BE2C (cell line): ENCODE results near the gene RBMX2.

Source experiments
- DNase-seq: peaks from one replicate; pipeline ENCODE4 v3.0.0-alpha.2; 2020
- H3K27me3 ChIP-seq: fragments of 250-450 bp; sonication (Bioruptor Pico); 2 replicates; pipeline ENCODE4 v1.5.1; 2020; ENCODE audit warnings: mild to moderate bottlenecking
- H3K36me3 ChIP-seq: fragments of 250-450 bp; sonication (Bioruptor Pico); 2 replicates; pipeline ENCODE4 v1.5.1; 2020; ENCODE audit warnings: mild to moderate bottlenecking
- H3K4me1 ChIP-seq: fragments of 250-450 bp; sonication (Bioruptor Pico); 2 replicates; pipeline ENCODE4 v1.5.1; 2020
- H3K4me3 ChIP-seq: 2 replicates; pipeline ENCODE4 v1.5.1; 2011; ENCODE audit warnings: low read depth, low read length
- H3K9me3 ChIP-seq: fragments of 250-450 bp; sonication (Bioruptor Pico); 2 replicates; pipeline ENCODE4 v1.5.1; 2020
- CTCF ChIP-seq: IDR thresholded peaks from 2 replicates; pipeline ENCODE4 v1.5.1; 2012; ENCODE audit warnings: mild to moderate bottlenecking, low read depth, low read length

Gene RBMX2

GRCh38 chrX:130393451-130394074 is 8.2 kb upstream of the RBMX2 start:
- no peak overlapping the region for H3K4me3 ChIP-seq
- H3K36me3 ChIP-seq, result no peaks in the 10 kb centered on the region
- peak; percentile 73 for TF ChIP-seq CTCF
- H3K4me1 ChIP-seq, result no peaks in the 10 kb centered on the region
- no peaks in the 10 kb centered on the region for H3K9me3 ChIP-seq
- peak; percentile 47 for DNase-seq
- H3K27me3 ChIP-seq, result no peaks in the 10 kb centered on the region

GRCh38 chrX:130395341-130395740 is 6.4 kb upstream of the RBMX2 start:
- no peaks in the 10 kb centered on the region for H3K36me3 ChIP-seq
- DNase-seq, result no peak
- no peaks in the 10 kb centered on the region for H3K9me3 ChIP-seq
- no peaks in the 10 kb centered on the region for H3K27me3 ChIP-seq
- TF ChIP-seq CTCF, result no peak
- no peaks in the 10 kb centered on the region for H3K4me1 ChIP-seq
- no peak overlapping the region for H3K4me3 ChIP-seq

- no peak for TF ChIP-seq CTCF
- no peaks in the 10 kb centered on the region for H3K4me1 ChIP-seq
- H3K36me3 ChIP-seq, result no peaks in the 10 kb centered on the region
- H3K9me3 ChIP-seq, result no peaks in the 10 kb centered on the region
- no peaks in the 10 kb centered on the region for H3K27me3 ChIP-seq
- peak overlapping the region; percentile 83 for H3K4me3 ChIP-seq
- no peak for DNase-seq
These were observed 459 bp downstream of the RBMX2 start for GRCh38 chrX:130402208-130402684.

GRCh38 chrX:130413415-130413814 is 11.6 kb downstream of the RBMX2 start:
- DNase-seq, result no peak
- H3K27me3 ChIP-seq, result no peaks in the 10 kb centered on the region
- TF ChIP-seq CTCF, result no peak
- no peaks in the 10 kb centered on the region for H3K36me3 ChIP-seq
- no peaks in the 10 kb centered on the region for H3K9me3 ChIP-seq
- no peak overlapping the region for H3K4me3 ChIP-seq
- no peaks in the 10 kb centered on the region for H3K4me1 ChIP-seq

- Histone ChIP-seq H3K9me3 (no peaks in the 10 kb centered on the region), H3K4me1 (no peaks in the 10 kb centered on the region), H3K36me3 (no peaks in the 10 kb centered on the region), H3K4me3 (no peak overlapping the region), H3K27me3 (no peaks in the 10 kb centered on the region)
- DNase-seq, result no peak
- no peak for TF ChIP-seq CTCF
These were observed 13.0 kb downstream of the RBMX2 start for GRCh38 chrX:130414800-130415199.

- Histone ChIP-seq H3K36me3 (no peaks in the 10 kb centered on the region), H3K4me1 (no peaks in the 10 kb centered on the region), H3K9me3 (no peaks in the 10 kb centered on the region), H3K27me3 (no peaks in the 10 kb centered on the region), H3K4me3 (no peak overlapping the region)
- no peak for DNase-seq
- no peak for TF ChIP-seq CTCF
These were observed 13.4 kb downstream of the RBMX2 start for GRCh38 chrX:130415201-130415600.
